GM20000 (cell line): ENCODE results near the gene ARHGAP12.

ENCODE experiments used
- DNase-seq: peaks from one replicate; pipeline ENCODE4 v3.0.0; 2012; ENCODE audit warnings: low spot score
- TF ChIP-seq, protein P1 (sequence below): IDR thresholded peaks from 2 replicates; pipeline ENCODE4 v1.5.1; 2012; ENCODE audit warnings: mild to moderate bottlenecking, control low read depth; ENCODE audit errors: extremely low read depth, missing control alignments

Gene ARHGAP12

DNA sequence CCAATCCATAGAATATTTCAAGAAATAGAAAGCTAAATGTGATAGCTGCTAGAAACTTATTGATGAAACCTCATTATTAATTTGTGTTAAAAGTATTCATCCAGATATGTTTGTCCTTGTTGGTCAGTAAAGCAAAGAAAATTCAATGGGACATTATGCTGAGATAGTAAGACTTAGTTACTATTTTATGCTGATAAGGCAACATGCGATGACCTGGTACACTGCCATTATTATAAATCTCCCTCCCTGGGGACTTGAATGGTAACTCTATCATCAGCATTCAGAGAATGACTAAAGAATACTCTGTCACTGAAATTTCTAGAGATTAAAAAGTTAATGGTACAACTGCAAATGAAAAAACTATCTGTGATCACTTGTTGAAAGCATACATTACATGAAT lies 54.9 kb downstream of the ARHGAP12 start:
- DNase-seq = no peak
- TF ChIP-seq, protein P1, sequence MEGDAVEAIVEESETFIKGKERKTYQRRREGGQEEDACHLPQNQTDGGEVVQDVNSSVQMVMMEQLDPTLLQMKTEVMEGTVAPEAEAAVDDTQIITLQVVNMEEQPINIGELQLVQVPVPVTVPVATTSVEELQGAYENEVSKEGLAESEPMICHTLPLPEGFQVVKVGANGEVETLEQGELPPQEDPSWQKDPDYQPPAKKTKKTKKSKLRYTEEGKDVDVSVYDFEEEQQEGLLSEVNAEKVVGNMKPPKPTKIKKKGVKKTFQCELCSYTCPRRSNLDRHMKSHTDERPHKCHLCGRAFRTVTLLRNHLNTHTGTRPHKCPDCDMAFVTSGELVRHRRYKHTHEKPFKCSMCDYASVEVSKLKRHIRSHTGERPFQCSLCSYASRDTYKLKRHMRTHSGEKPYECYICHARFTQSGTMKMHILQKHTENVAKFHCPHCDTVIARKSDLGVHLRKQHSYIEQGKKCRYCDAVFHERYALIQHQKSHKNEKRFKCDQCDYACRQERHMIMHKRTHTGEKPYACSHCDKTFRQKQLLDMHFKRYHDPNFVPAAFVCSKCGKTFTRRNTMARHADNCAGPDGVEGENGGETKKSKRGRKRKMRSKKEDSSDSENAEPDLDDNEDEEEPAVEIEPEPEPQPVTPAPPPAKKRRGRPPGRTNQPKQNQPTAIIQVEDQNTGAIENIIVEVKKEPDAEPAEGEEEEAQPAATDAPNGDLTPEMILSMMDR = no peak

DNA sequence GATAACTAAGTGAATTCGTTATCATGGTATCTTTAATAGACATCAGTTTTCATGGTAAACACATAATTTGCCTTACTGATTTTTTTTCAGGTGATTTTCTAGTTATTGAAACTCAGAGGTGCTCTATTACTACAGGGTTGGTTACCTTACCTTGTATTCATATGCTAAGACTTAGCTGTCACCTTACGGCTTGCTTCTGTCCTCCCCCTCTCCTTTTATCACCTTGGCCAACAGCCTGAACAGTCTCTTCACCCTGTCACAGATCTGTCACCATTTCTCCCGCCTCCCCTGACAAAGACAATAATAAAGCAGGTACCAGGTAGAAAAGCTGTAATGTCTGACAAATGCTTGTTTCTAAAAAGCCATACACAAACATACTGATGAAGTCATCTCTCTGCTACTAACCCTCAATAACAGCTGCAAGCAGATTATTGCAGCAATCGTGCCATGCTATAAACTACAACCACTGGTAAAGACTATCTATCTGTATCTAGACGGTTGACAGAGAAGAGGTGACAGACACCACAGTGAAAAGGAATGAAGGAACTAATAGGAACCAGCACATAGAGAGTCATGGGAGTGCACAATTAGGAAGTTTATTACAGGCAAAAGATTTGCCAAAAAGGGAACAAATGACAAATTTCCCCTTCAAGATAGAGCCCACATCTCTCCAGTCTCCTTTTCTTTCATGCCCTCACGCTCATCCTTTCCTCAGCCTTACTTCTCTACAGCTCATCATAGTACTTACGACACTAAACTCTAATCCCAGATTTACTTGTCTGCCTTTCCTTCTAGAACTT lies 57.2 kb downstream of the ARHGAP12 start:
- TF ChIP-seq, protein P1 = no peak
- no peak for DNase-seq

DNA sequence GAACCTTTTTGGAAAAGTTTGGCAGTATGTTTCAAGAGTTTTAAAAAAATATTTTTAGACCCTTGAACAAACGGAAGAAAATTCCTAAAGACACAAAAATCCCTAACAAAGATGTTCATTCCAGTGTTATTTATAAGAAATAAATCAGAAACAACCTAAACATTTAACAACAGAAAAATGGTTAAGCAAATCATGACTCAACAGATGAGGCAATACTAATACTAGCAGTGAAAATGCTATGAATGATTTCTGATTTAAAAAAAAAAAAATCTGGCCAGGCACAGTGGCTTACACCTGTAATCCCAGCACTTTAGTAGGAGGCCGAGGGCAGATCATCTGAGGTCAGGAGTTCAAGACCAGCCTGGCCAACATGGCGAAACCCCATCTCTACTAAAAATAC lies 61.0 kb downstream of the ARHGAP12 start:
- TF ChIP-seq, protein P1 = no peak
- no peak for DNase-seq

DNA sequence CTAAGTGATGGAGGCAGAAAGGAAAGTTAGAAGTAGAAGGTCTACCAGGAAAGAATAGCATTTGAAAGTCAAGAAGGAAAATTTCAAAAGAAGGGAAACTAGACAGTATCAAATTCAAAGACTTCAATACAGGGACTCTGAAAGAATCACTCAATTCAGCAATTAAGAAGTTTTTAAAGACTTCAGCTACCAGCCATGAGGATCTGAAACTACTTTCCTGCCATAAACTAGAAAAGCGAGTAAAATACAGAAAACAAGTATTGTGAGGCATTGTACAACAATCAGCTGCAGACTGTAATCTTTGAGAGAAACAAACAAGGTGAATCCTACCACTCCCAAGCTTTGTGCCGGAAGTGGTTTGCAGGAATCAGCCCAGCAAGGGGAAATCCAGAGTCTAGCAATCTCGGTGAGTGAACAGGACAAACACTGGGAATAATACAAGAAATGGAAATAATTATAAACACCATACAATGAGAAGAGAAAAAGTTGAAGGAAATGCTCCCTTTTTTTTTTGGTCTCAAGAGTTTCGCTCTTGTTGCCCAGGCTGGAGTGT lies 62.4 kb downstream of the ARHGAP12 start:
- TF ChIP-seq, protein P1 = no peak
- no peak for DNase-seq

DNA sequence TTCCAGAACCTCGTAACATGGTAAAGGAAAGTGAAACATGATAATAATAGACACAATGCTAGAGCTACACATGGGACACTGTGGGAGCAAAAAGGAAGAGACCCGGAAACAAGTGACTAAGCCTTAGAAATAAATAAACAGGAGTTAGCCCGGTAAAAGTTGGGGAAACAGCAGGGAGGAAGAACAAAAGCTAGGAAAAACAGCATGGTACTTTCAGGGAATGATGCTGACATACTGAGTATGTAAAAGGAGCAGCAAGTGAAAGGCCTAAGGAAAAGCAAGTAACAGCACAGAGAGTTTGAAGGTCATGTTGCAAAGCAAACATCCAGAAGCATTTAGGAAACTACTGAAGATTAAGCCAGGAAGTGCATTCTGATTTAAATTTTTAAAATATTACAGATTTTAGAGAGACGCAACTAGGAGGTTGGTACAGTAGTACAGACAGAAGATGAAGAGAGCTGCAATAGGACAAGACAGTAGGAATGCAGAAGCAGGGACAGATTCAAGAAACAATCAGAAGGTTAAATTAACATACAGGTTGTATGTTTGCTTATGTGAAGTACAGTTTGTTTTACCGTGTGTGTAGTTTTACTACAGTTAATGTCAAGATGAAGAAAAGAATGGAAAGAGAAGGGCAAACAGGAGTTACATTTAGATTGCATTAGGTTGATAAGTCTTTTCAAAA lies 63.7 kb downstream of the ARHGAP12 start:
- DNase-seq = no peak
- TF ChIP-seq, protein P1 = no peak

DNA sequence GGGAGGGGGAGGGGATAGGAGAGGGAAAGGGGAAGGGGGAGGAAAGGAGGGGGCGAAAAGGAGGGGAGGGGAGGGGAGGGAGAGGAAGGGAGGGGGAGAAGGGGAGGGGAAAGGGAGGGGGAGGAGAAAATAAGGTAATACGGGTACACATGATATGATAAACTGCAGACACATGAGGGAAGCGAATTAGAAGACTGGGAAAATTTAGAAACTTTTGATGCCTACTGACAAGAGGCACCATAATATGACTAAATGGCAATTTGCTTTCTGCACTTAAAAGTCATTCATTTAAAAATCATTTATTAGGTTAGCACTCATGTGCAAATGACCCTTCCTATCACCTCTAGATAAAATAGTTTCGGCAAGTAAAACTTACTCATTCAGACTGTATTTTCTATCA lies 73.6 kb downstream of the ARHGAP12 start:
- TF ChIP-seq, protein P1 = no peak
- DNase-seq = no peak

DNA sequence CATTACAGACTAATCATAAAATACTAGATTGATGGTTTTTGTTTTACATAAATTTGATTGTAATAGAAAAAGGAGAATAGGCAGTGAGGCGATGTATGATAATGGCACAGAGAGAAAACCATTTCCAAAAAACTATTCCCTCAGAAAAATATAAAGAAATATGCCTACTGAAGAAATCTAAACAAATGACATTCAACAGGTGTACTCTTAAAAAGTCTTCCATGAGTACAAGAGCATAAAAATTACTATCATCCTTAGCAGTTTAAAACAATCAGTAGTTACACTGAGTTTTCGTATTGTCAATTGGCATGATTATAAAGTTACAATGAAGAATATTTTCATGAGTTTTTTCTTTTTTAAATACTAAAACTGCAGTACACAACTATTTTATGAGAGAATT lies 75.0 kb downstream of the ARHGAP12 start:
- TF ChIP-seq, protein P1 = no peak
- DNase-seq = no peak
